Islet of Langerhans (tissue), 1 donor: Measurements from ENCODE around the gene ZNF841.
"Not testable (repeated sequence)": the region's sequence is repeated elsewhere in the genome, so short reads cannot be mapped to it uniquely, and the experiment has no call there.

Experiments
- FAIRE-seq: peaks from one replicate; lab custom pipeline; 2011; peaks lifted over from hg19 to GRCh38; lab: Jason Lieb, UNC

Gene ZNF841

DNA sequence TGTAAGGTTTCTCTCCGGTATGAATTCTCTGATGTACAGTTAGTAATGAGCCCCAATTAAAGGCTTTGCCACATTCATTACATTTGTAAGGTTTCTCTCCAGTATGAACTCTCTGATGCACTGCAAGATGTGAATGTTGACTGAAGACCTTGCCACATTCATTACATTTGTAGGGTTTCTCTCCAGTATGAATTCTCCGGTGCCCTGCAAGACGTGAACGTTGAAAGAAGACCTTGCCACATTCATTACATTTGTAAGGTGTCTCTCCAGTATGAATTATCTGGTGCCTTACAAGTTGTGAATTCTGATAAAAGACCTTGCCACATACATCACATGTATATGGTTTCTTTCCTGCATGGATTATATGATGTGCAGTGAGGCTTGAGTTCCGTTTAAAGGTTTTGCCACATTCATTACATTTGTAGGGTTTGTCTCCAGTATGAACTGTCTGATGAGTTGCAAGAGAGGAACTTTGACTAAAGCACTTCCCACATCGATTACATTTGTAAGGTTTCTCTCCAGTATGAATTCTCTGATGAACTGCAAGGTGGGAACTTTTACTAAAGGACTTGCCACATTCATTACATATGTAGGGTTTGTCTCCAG, 29.2 kb downstream of the ZNF841 start:
- no peak for FAIRE-seq

DNA sequence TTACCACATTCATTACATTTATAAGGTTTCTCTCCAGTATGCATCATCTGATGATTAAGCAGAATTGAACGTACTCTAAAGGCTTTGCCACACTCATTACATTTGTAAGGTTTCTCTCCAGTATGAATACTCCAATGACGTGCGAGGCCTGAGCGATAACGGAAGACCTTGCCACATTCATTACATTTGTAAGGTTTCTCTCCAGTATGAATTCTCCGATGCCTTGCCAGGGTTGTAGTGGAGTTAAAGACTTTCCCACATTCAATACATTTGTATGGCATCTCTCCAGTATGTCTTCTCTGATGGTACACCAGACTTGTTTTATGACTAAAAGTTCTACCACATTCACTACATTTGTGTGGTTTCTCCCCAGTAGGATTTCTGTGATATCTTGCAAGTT, 30.2 kb downstream of the ZNF841 start:
- no peak for FAIRE-seq

- FAIRE-seq = not testable (repeated sequence)
Observed at GRCh38 chr19:52056480-52056879, 39.1 kb downstream of the ZNF841 start.

DNA sequence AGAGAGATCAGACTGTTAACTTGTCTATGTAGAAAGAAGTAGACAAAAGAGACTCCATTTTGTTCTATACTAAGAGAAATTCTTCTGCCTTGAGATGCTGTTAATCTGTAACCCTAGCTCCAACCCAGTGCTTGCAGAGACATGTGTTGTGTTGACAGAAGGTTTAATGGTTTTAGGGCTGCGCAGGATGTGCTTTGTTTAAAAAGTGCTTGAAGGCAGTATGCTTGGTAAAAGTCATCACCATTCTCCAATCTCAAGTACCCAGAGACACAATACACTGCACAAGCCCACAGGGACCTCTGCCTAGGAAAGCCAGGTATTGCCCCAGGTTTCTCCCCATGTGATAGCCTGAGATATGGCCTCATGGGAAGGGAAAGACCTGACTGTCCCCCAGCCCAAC, 43.8 kb downstream of the ZNF841 start:
- FAIRE-seq = not testable (repeated sequence)

GRCh38 chr19:52048555-52049501, 46.7 kb downstream of the ZNF841 start, which contains the start of gene ZNF432:
Gene ZNF432 (minus strand): TSS chr19:52048838. CDS start chr19:52046868, 1,970 bp downstream.
- no peak for FAIRE-seq

GRCh38 chr19:52039169-52039568, 56.4 kb downstream of the ZNF841 start:
- FAIRE-seq = no peak

DNA sequence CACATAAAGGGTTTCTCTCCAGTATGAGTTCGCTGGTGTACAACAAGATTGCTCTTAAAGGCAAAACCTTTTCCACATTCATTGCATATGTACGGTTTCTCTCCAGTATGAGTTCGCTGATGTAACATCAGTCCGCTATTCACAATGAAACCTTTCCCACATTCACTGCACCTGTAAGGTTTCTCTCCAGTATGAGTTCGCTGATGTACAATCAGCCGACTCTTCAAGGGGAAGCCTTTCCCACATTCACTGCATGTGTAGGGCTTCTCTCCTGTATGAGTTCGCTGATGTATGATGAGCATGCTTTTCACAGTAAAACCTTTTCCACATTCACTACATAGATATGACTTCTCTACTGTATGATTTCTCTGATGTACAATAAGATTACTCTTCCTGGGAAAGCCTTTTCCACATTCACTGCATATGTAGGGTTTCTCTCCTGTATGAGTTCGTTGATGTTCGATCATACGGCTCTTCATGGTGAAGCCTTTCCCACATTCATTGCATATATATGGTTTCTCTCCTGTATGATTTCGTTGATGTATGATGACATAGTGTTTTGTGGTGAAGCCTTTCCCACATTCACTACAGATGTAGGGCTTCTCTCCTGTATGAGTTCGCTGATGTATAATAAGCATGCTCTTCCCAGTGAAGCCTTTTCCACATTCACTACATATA, 61.4 kb downstream of the ZNF841 start:
- no peak for FAIRE-seq

- FAIRE-seq = no peak
Observed at GRCh38 chr19:52028780-52029123, 66.8 kb downstream of the ZNF841 start.

DNA sequence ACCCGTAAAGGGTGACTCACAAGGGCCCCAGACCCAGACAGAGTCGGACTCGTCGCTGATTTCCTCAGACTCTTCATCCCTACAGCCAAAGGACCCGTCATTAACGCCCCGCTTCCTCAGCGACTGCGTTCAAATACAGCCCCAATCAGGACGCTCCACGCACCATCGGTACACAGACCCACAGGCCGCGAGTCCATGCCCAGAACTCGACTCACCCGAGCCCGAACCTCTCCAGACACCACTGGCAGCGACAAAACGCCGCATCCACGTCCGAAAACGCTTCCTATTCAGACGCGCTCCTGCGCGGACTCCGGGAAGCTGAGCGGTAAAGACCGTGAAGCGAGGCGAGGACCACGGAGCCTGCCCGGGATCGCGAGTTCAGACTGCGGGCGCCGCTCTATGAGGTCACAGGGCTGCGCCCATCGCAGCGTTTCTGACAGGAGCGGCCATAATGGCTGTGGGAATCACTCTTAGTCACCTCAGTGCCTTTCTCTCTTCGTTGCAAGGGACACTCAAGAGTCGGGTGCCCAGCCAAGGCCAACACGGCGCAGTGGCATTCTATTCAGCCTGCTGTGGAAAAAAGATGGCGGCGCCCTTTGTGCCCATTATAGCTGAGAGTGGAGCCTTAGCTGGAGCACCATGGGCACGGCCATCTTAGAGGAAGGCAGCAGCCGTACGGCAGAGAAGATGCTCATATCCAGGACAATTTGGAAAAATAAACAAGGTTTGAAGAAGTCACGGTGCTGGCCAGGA, 67.4 kb downstream of the ZNF841 start, which contains the start of gene ZNF614:
TSS of gene ZNF614 (minus strand) at position 353 of the 753 bp plus-strand sequence. CDS start 2,634 bp downstream, outside the sequence.
- no peak for FAIRE-seq

- FAIRE-seq = not testable (repeated sequence)
Observed at GRCh38 chr19:52026255-52026990, 69.1 kb downstream of the ZNF841 start.

DNA sequence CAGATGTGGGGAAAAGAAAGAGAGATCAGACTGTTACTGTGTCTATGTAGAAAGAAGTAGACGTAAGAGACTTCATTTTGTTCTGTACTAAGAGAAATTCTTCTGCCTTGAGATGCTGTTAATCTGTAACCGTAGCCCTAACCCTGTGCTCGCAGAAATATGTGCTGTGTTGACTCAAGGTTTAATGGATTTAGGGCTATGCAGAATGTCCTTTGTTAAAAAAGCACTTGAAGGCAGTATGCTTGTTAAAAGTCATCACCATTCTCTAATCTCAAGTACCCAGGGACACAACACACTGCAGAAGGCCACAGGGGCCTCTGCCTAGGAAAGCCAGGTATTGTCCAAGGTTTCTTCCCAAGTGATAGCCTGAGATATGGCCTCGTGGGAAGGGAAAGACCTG, 71.1 kb downstream of the ZNF841 start:
- not testable (repeated sequence) for FAIRE-seq

DNA sequence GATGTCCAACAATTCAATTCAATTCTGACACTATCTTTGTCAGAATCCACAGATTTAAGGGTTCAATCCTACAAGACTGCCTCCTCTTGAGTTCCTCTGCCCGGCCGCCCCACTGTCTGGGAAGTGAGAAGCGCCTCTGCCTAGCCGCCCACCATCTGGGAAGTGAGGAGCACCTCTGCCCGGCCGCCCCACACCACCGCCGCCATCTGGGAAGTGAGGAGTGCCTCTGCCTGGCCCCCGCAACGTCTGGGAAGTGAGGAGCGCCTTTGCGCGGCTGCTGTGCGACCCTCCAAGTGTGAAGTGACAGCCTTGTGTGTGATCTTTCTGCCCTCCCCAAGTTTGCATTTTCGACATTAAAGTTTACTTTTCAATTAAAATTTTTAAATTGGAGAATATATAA, 73.4 kb downstream of the ZNF841 start:
- no peak for FAIRE-seq

- FAIRE-seq = no peak
Observed at GRCh38 chr19:52020506-52020905, 75.1 kb downstream of the ZNF841 start.
